HCT116 (cell line): ENCODE results near the gene PIK3CA. TPM values are rescaled to one million over a fixed set of nuclear protein-coding genes. Genes with fewer than 3 reads are reported as not detected.

Experiments
- ATAC-seq: fragments of 200-7000 bp; cut with Tn5 transposase; 2 replicates; pipeline ENCODE4 v1.9.1; 2020; ENCODE audit warnings: mild to moderate bottlenecking, moderate library complexity
- BruUV-seq: library from RNA; stranded (reverse); fragments of 400-500 nt; replicated peaks from 2 replicates; lab custom pipeline; 2021; lab: Mats Ljungman, UMichigan
- CTCF ChIA-PET: fragments of 300-600 bp; sonication (Branson Sonifier 250); formaldehyde crosslinking; loops from one replicate; lab custom pipeline; 2021; ENCODE audit warnings: antibody characterized with exemption; lab: Charles Lee
- POLR2A ChIA-PET: fragments of 300-600, 350-600 bp; sonication (Branson Sonifier 250); formaldehyde crosslinking; loops from one replicate; lab custom pipeline; 2021; ENCODE audit warnings: antibody characterized with exemption; lab: Charles Lee
- RAD21 ChIA-PET, 2 experiments: fragments of 300-600 bp; sonication (Branson Sonifier 250); formaldehyde crosslinking; loops; one replicate each; lab custom pipeline; 2023; ENCODE audit warnings: low total read pairs in 2 of 2; ENCODE audit not compliant: uncharacterized antibody in 2 of 2, unreplicated experiment in 2 of 2, low non-redundant PET in 1 of 2; lab: Charles Lee
- DNase-seq: peaks from one replicate; pipeline ENCODE4 v3.0.0-alpha.2; 2010; ENCODE audit warnings: low read depth, low spot score
- H2AFZ ChIP-seq: fragments of 200-600 bp; shearing (Covaris generic), sonication (generic); 2 replicates; pipeline ENCODE4 v1.6.1; 2017; ENCODE audit warnings: low read depth, mixed run types, mixed read lengths, antibody characterized with exemption, low read length; ENCODE audit not compliant: poor library complexity, severe bottlenecking
- H3K27ac ChIP-seq: 2 replicates; pipeline ENCODE4 v1.5.1; 2012; ENCODE audit warnings: low read depth, low read length
- H3K27me3 ChIP-seq: fragments of 200-600 bp; sonication (generic); 2 replicates; pipeline ENCODE4 v1.6.1; 2016; ENCODE audit warnings: mixed run types, low read length, mixed read lengths; ENCODE audit not compliant: insufficient read depth
- H3K36me3 ChIP-seq, 2 experiments: fragments of 200-500 bp in 1 of 2; fragments of 200-600 bp in 1 of 2; sonication (Bioruptor generic) in 1 of 2; sonication (generic) in 1 of 2; 2 replicates each; pipeline versions ENCODE4 v1.5.1 to v1.6.1; 2014 to 2016; ENCODE audit warnings: low read length in 2 of 2, inconsistent platforms in 1 of 2, mixed read lengths in 1 of 2, mixed run types in 1 of 2; ENCODE audit not compliant: insufficient read depth in 2 of 2, control insufficient read depth in 1 of 2
- H3K4me1 ChIP-seq, 2 experiments: fragments of 200-600 bp in 1 of 2; sonication (generic) in 1 of 2; 2 replicates each; pipeline versions ENCODE4 v1.5.1 to v1.6.1; 2012 to 2017; ENCODE audit warnings: low read length in 2 of 2, inconsistent platforms in 1 of 2, mild to moderate bottlenecking in 1 of 2, mixed read lengths in 1 of 2, mixed run types in 1 of 2, moderate library complexity in 1 of 2; ENCODE audit not compliant: insufficient read depth in 2 of 2, control insufficient read depth in 1 of 2
- H3K4me2 ChIP-seq: fragments of 200-600 bp; sonication (generic); 2 replicates; pipeline ENCODE4 v1.6.1; 2017; ENCODE audit warnings: mixed run types, low read length, mixed read lengths
- H3K4me3 ChIP-seq, 2 experiments: fragments of 200-600 bp in 1 of 2; sonication (generic) in 1 of 2; replicated peaks in 1 of 2; 2 replicates each; pipeline ENCODE4 v1.5.1; 2011 to 2016; ENCODE audit warnings: low read length in 2 of 2, control low read depth in 1 of 2, low read depth in 1 of 2, mild to moderate bottlenecking in 1 of 2, mixed read lengths in 1 of 2, mixed run types in 1 of 2
- H3K79me2 ChIP-seq: fragments of 200-600 bp; sonication (generic); 2 replicates; pipeline ENCODE4 v1.6.1; 2017; ENCODE audit warnings: mild to moderate bottlenecking, mixed run types, low read length, moderate library complexity, mixed read lengths; ENCODE audit not compliant: insufficient read depth
- H3K9ac ChIP-seq: fragments of 200-600 bp; sonication (generic); 2 replicates; pipeline ENCODE4 v1.6.1; 2016; ENCODE audit warnings: low read length, mixed read lengths
- H3K9me2 ChIP-seq: fragments of 200-600 bp; sonication (generic), shearing (Covaris generic); 2 replicates; pipeline ENCODE4 v1.6.1; 2017; ENCODE audit warnings: mixed run types, mild to moderate bottlenecking, moderate library complexity; ENCODE audit not compliant: insufficient read depth
- H3K9me3 ChIP-seq, 2 experiments: fragments of 200-500 bp in 1 of 2; fragments of 200-600 bp in 1 of 2; sonication (Bioruptor generic) in 1 of 2; sonication (generic) in 1 of 2; 2 replicates each; pipeline ENCODE4 v1.6.1; 2014 to 2017; ENCODE audit warnings: low read length in 2 of 2, mixed read lengths in 2 of 2, inconsistent platforms in 1 of 2, low read depth in 1 of 2, mild to moderate bottlenecking in 1 of 2, mixed run types in 1 of 2, moderate library complexity in 1 of 2; ENCODE audit not compliant: control insufficient read depth in 1 of 2, insufficient read depth in 1 of 2
- H4K20me1 ChIP-seq: fragments of 200-600 bp; sonication (generic), shearing (Covaris generic); 2 replicates; pipeline ENCODE4 v1.6.1; 2017; ENCODE audit warnings: mixed run types, mild to moderate bottlenecking, moderate library complexity; ENCODE audit not compliant: insufficient read depth
- ATF3 ChIP-seq: IDR thresholded peaks from 2 replicates; pipeline ENCODE4 v1.6.1; 2012
- CBX3 ChIP-seq: IDR thresholded peaks from 2 replicates; pipeline ENCODE4 v1.6.1; 2012; ENCODE audit warnings: low read depth
- CTCF ChIP-seq, 3 experiments: fragments of 200-600 bp in 1 of 3; sonication (generic) in 1 of 3; IDR thresholded peaks in 2 of 3; conservative IDR thresholded peaks in 1 of 3; 2 replicates each; pipeline ENCODE4 v1.5.1; 2012 to 2017; ENCODE audit warnings: low read depth in 2 of 3, low read length in 2 of 3, antibody characterized with exemption in 1 of 3, borderline replicate concordance in 1 of 3, control low read depth in 1 of 3, mild to moderate bottlenecking in 1 of 3, mixed read lengths in 1 of 3, mixed run types in 1 of 3, moderate library complexity in 1 of 3; ENCODE audit not compliant: insufficient read depth in 1 of 3
- EGR1 ChIP-seq: IDR thresholded peaks from 2 replicates; pipeline ENCODE4 v1.6.1; 2012; ENCODE audit warnings: low read depth
- EZH2 ChIP-seq: fragments of 200-600 bp; sonication (generic); IDR thresholded peaks from 2 replicates; pipeline ENCODE4 v1.6.1; 2017; ENCODE audit warnings: antibody characterized with exemption, mixed run types
- MAX ChIP-seq: IDR thresholded peaks from 2 replicates; pipeline ENCODE4 v1.6.1; 2012
- POLR2A ChIP-seq: IDR thresholded peaks from 2 replicates; pipeline ENCODE4 v1.7.0; 2011; ENCODE audit warnings: borderline replicate concordance; ENCODE audit not compliant: insufficient read depth, insufficient read length; ENCODE audit errors: extremely low read depth
- RAD21 ChIP-seq: IDR thresholded peaks from 2 replicates; pipeline ENCODE4 v1.6.1; 2012; ENCODE audit warnings: low read depth, mild to moderate bottlenecking
- SRF ChIP-seq: IDR thresholded peaks from 2 replicates; pipeline ENCODE4 v1.6.1; 2012; ENCODE audit warnings: low read depth
- TCF7L2 ChIP-seq: IDR thresholded peaks from 2 replicates; pipeline ENCODE4 v1.7.0; 2011; ENCODE audit warnings: borderline replicate concordance, inconsistent platforms; ENCODE audit not compliant: insufficient read depth, insufficient read length; ENCODE audit errors: extremely low read depth
- ZBTB33 ChIP-seq: IDR thresholded peaks from 2 replicates; pipeline ENCODE4 v1.6.1; 2011; ENCODE audit warnings: mild to moderate bottlenecking, low read length, moderate library complexity; ENCODE audit not compliant: insufficient replicate concordance; ENCODE audit errors: extremely low read depth
- ZFX ChIP-seq: fragments of 450-650 bp; IDR thresholded peaks from 2 replicates; pipeline ENCODE4 v1.6.1; 2017
- ZNF274 ChIP-seq: fragments of 200-500 bp; sonication (Bioruptor generic); IDR thresholded peaks from 2 replicates; pipeline ENCODE4 v1.6.1; 2014; ENCODE audit warnings: mild to moderate bottlenecking, low read depth, low read length, inconsistent platforms
- intact Hi-C: fragments of 100-400 bp; cut with micrococcal nuclease; formaldehyde crosslinking; loops from 2 replicates; pipeline ENCODE4 v1.10.0; 2022
- total RNA-seq: library from RNA; stranded (reverse); gene quantifications from one replicate; pipeline ENCODE4 v1.2.1, GENCODE V29; 2021; ENCODE audit not compliant: unreplicated experiment

PIK3CA gene
- total RNA-seq, 1 experiment from 2014 or later, result 17.9 TPM

- CTCF ChIA-PET, result no interaction called here
Observed at GRCh38 chr3:179260949-179261765, 113.0 kb downstream of the PIK3CA start.

More at GRCh38 chr3:179260949-179261765, 113.0 kb downstream of the PIK3CA start:
- H3K9me3 ChIP-seq, result no peaks in the 10 kb centered on the region
- ChIA-PET POLR2A (no interaction called here), RAD21 (no interaction called here)
- no TSS peak for BruUV-seq
- H3K4me1 ChIP-seq, result no peaks in the 10 kb centered on the region
- H3K27ac ChIP-seq, result no peak overlapping the region
- no peak overlapping the region for H3K9ac ChIP-seq
- no peaks in the 10 kb centered on the region for H3K27me3 ChIP-seq
- no peak for ATAC-seq
- H3K36me3 ChIP-seq, result no peaks in the 10 kb centered on the region
- intact Hi-C loops, result no loop called here
- H3K4me2 ChIP-seq, result no peak overlapping the region
- no peaks in the 10 kb centered on the region for H3K79me2 ChIP-seq
- no peaks in the 10 kb centered on the region for H3K9me2 ChIP-seq
- H4K20me1 ChIP-seq, result no peaks in the 10 kb centered on the region
- TF ChIP-seq POLR2A (no peak), ZBTB33 (no peak), ZNF274 (no peak), EZH2 (no peak), CBX3 (no peak), EGR1 (no peak), RAD21 (no peak), ATF3 (no peak), TCF7L2 (no peak), ZFX (no peak), CTCF (IDR thresholded peaks at IDR 0.05 in 2 of 3, conservative IDR thresholded peaks at IDR 0.05 in 1 of 3; ENCODE audit: borderline replicate concordance in 1 of 3, insufficient read depth in 1 of 3, low read depth in 2 of 3, low read length in 2 of 3) (no peak), MAX (no peak), SRF (no peak)
- no peak overlapping the region for H2AFZ ChIP-seq
- no peak for DNase-seq
- no peak overlapping the region for H3K4me3 ChIP-seq
